Progenitor cell of endocrine pancreas (in vitro differentiated cells): ENCODE measurements around the gene NBEAL2. TPM values are rescaled to one million over a fixed set of nuclear protein-coding genes. Genes with fewer than 3 reads are reported as not detected.
A peak's percentile ranks its signal among the peaks of the same experiment; 100 is the strongest.
"Not testable (repeated sequence)": the region's sequence is repeated elsewhere in the genome, so short reads cannot be mapped to it uniquely, and the experiment has no call there.

Source experiments
- DNase-seq: peaks from one replicate; pipeline ENCODE4 v3.0.0; 2021; ENCODE audit warnings: low spot score; ENCODE audit not compliant: unreplicated experiment
- H3K27ac Mint-ChIP-seq: 2 replicates; pipeline ENCODE4 v1.8.0; 2021; ENCODE audit warnings: mild to moderate bottlenecking, moderate library complexity, mixed read lengths
- H3K27me3 Mint-ChIP-seq: 2 replicates; pipeline ENCODE4 v1.8.0; 2021; ENCODE audit warnings: mixed read lengths
- H3K36me3 Mint-ChIP-seq: 2 replicates; pipeline ENCODE4 v1.8.0; 2022; ENCODE audit warnings: mixed read lengths; ENCODE audit not compliant: insufficient read depth
- H3K4me1 Mint-ChIP-seq: 2 replicates; pipeline ENCODE4 v1.8.0; 2021; ENCODE audit warnings: low read depth, mixed read lengths
- H3K4me3 Mint-ChIP-seq: 2 replicates; pipeline ENCODE4 v1.8.0; 2021; ENCODE audit warnings: low read depth, mild to moderate bottlenecking, moderate library complexity, mixed read lengths
- H3K9me3 Mint-ChIP-seq: 2 replicates; pipeline ENCODE4 v1.8.0; 2021; ENCODE audit warnings: low read depth, mixed read lengths
- total RNA-seq: library from RNA; stranded (reverse); gene quantifications from 2 replicates; pipeline ENCODE4 v1.2.1, GENCODE V29; 2021
- TF ChIP-seq, protein P1 (sequence below): fragments of 200-600 bp; sonication (generic); IDR thresholded peaks from one replicate; pipeline ENCODE4 v1.5.0; 2021; ENCODE audit warnings: antibody characterized with exemption, mild to moderate bottlenecking; ENCODE audit not compliant: unreplicated experiment

NBEAL2 gene
- total RNA-seq, 1 donor from 2014 or later = 320 TPM

DNA sequence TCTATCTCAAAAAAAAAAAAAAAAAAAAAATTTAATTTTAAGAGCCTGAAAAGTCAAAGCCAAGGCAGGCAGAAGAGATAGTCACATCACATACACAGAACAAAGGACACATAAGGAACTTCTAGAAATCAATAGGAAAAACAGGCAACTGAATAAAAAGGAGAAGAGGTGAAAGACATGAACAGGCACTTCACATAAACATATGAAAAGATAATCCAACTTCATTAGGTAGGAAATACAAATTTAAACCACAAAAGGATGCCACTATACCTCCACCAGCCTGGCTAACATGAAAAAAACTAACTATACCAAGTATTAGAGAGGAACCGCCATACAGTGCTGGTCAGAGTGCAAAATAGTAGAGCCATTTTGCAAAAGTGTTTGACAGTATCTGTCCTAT, 17.0 kb upstream of the NBEAL2 start:
- Mint-ChIP-seq H3K4me3 (no peak overlapping the region), H3K36me3 (peaks cover 12% of the 10 kb centered on the region), H3K27me3 (no peaks in the 10 kb centered on the region), H3K27ac (peak overlapping the region; percentile 88), H3K4me1 (peaks cover 72% of the 10 kb centered on the region), H3K9me3 (peaks cover 5% of the 10 kb centered on the region)
- DNase-seq = no peak
- TF ChIP-seq, protein P1, sequence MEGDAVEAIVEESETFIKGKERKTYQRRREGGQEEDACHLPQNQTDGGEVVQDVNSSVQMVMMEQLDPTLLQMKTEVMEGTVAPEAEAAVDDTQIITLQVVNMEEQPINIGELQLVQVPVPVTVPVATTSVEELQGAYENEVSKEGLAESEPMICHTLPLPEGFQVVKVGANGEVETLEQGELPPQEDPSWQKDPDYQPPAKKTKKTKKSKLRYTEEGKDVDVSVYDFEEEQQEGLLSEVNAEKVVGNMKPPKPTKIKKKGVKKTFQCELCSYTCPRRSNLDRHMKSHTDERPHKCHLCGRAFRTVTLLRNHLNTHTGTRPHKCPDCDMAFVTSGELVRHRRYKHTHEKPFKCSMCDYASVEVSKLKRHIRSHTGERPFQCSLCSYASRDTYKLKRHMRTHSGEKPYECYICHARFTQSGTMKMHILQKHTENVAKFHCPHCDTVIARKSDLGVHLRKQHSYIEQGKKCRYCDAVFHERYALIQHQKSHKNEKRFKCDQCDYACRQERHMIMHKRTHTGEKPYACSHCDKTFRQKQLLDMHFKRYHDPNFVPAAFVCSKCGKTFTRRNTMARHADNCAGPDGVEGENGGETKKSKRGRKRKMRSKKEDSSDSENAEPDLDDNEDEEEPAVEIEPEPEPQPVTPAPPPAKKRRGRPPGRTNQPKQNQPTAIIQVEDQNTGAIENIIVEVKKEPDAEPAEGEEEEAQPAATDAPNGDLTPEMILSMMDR = no peak

DNA sequence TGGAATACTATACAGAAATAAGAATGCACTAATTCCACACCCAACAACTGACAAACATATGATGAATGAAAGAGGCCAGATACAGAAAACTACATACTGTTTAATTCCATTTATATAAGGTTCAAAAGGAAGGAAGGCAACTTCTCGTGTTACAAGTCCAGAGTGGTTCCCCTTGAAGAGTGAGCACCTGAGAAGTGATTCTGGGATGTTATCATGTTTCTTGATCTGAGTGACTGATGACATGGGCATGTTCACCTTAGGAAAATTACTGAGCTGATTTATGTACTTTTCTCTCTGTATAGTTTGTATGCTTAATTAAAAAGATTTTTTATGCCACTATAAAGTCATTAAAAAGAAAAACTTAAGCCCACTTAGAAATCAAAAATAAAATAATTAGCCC, 16.5 kb upstream of the NBEAL2 start:
- peak overlapping the region; percentile 88 for H3K27ac Mint-ChIP-seq
- H3K4me1 Mint-ChIP-seq = peaks cover 70% of the 10 kb centered on the region

DNA sequence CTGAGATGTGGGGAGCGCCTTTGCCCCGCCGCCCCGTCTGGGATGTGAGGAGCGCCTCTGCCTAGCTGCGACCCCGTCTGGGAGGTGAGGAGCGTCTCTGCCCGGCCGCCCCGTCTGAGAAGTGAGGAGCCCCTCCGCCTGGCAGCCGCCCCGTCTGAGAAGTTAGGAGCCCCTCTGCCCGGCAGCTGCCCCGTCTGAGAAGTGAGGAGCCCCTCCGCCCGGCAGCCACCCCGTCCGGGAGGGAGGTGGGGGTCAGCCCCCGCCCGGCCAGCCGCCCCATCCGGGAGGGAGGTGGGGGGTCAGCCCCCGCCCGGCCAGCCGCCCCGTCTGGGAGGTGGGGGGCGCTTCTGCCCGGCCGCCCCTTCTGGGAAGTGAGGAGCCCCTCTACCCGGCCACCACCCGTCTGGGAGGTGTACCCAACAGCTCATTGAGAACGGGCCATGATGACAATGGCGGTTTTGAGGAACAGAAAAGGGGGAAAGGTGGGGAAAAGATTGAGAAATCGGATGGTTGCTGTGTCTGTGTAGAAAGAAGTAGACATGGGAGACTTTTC, 15.4 kb upstream of the NBEAL2 start:
- H3K9me3 Mint-ChIP-seq, DNase-seq, H3K4me3 Mint-ChIP-seq, H3K27me3 Mint-ChIP-seq: not testable (repeated sequence)
- peaks cover 12% of the 10 kb centered on the region for H3K36me3 Mint-ChIP-seq
- H3K27ac Mint-ChIP-seq = peak overlapping the region; percentile 78
- H3K4me1 Mint-ChIP-seq = peaks cover 62% of the 10 kb centered on the region

More for the DNA sequence above, 16.5 kb upstream of the NBEAL2 start:
- Mint-ChIP-seq H3K9me3 (peaks cover 5% of the 10 kb centered on the region), H3K4me3 (no peak overlapping the region), H3K36me3 (peaks cover 12% of the 10 kb centered on the region), H3K27me3 (no peaks in the 10 kb centered on the region)
- DNase-seq = no peak
- TF ChIP-seq, protein P1 = no peak

- Mint-ChIP-seq H3K36me3 (peaks cover 12% of the 10 kb centered on the region), H3K4me1 (peaks cover 59% of the 10 kb centered on the region), H3K27me3 (no peaks in the 10 kb centered on the region), H3K4me3 (no peak overlapping the region), H3K9me3 (peaks cover 5% of the 10 kb centered on the region), H3K27ac (peak overlapping the region; percentile 94)
- DNase-seq = no peak
- TF ChIP-seq, protein P1 = no peak
These were observed 14.3 kb upstream of the NBEAL2 start for GRCh38 chr3:46965151-46965550.

- H3K4me1 Mint-ChIP-seq = peaks cover 60% of the 10 kb centered on the region
- H3K27me3 Mint-ChIP-seq = no peaks in the 10 kb centered on the region
- no peak overlapping the region for H3K4me3 Mint-ChIP-seq
- peaks cover 10% of the 10 kb centered on the region for H3K36me3 Mint-ChIP-seq
- no peak for DNase-seq
- TF ChIP-seq, protein P1 = no peak
- peaks cover 5% of the 10 kb centered on the region for H3K9me3 Mint-ChIP-seq
- H3K27ac Mint-ChIP-seq = peak overlapping the region; percentile 94
These were observed 12.7 kb upstream of the NBEAL2 start for GRCh38 chr3:46966811-46967210.

GRCh38 chr3:46968783-46969428, 10.6 kb upstream of the NBEAL2 start:
- peak overlapping the region; percentile 37 for H3K27ac Mint-ChIP-seq

More at GRCh38 chr3:46968783-46969428, 10.6 kb upstream of the NBEAL2 start:
- DNase-seq = no peak
- TF ChIP-seq, protein P1 = no peak
- no peaks in the 10 kb centered on the region for H3K36me3 Mint-ChIP-seq
- H3K4me1 Mint-ChIP-seq = peaks cover 60% of the 10 kb centered on the region
- no peak overlapping the region for H3K4me3 Mint-ChIP-seq
- H3K27me3 Mint-ChIP-seq = no peaks in the 10 kb centered on the region
- H3K9me3 Mint-ChIP-seq = no peaks in the 10 kb centered on the region
